ENCODE results near the gene R3HDM2. TPM values are rescaled to one million over a fixed set of nuclear protein-coding genes. Genes with fewer than 3 reads are reported as not detected.

Gene R3HDM2
- total RNA-seq = 30.2 TPM

DNA sequence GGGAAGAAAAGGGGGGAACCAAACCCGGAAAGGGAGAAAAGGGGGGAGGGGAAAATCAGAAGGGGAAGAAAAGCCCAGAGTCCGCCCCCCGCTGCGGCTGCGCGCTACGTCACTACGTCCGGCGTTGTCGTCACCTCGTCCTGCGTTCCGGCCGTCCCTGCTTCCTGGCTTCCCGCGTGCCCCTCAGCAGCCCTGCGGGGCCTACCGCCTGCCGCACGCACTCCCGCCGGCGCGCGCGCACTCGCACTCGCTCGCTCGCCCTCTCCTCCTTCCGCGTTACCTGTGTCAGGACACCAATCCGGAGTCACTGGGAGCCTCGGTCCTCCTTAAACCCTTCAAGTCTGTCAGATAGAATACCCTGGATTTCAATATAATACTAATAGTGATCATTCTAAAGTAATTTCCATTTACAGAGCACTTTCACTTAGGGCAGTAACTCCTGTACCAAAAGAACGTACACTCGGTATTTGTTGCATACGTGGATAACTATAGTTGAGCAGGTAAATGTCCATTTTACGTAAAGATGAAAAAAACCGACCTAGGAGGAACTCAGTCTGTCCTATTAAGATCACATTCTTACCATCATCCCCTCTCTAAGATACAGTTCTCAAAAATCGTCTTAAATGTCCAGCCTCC is at the start of gene R3HDM2:
Gene R3HDM2, minus strand, starts transcription at position 113 of the 636 bp plus-strand sequence. CDS start 120,615 bp downstream, outside the sequence.
- ATAC-seq = peak; percentile 99

DNA sequence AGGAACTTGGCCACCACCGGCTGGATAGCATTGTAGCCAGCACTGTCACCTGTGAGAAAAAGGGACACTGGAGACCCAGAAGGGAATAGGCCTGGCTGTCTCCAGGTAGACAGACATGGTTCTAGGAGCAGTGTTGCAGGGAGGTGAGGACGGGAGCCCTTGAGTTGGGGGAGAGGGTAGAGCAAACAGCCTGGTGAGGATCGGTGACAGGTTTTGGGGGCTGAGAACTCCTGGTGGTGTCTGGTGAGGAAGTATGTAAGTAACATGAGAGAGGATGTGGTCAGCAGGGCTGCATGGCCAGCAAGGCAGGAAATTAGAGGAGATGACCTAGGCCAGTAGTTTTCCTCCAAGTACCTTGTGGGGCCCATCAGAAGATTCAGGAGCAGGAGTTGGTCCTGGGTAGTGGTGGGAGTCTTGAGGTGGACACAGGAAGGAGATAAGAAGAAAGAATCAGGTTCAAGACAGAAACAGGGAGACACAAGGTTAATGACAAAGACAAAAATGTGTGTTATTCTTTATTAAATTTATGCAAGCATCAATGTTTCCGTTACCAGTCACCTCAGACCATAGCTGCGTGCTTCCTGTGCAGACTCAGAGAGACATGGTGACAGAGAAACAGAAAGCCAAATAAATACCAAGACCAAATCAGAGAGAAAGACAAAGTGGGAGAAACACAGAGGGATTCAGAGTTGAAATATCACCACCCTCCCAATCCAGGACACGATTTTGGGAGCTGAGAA is 48.7 kb upstream of the R3HDM2 start, which contains the start of gene ARHGAP9:
Gene ARHGAP9, minus strand, starts transcription at position 491 of the 740 bp plus-strand sequence. Its CDS starts 460 bp downstream, at position 31.
- peak; percentile 8 for ATAC-seq

DNA sequence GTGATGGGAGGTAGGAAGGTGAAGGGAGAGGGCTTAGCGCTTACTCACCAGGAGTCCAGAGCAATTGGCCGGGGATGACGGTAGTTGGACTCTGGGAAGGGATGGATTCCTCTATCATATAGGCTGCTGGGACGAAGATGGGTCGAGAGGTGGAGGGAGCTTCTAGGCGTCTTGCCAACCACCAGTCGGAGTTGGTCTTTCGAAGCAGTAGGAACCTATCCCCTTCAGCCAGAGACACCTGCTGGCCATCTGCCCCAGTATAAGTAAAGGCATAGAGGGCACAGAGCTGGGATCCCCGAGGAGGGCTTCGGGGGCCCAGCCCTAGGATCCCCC is 48.2 kb upstream of the R3HDM2 start:
- peak; percentile 2 for ATAC-seq

DNA sequence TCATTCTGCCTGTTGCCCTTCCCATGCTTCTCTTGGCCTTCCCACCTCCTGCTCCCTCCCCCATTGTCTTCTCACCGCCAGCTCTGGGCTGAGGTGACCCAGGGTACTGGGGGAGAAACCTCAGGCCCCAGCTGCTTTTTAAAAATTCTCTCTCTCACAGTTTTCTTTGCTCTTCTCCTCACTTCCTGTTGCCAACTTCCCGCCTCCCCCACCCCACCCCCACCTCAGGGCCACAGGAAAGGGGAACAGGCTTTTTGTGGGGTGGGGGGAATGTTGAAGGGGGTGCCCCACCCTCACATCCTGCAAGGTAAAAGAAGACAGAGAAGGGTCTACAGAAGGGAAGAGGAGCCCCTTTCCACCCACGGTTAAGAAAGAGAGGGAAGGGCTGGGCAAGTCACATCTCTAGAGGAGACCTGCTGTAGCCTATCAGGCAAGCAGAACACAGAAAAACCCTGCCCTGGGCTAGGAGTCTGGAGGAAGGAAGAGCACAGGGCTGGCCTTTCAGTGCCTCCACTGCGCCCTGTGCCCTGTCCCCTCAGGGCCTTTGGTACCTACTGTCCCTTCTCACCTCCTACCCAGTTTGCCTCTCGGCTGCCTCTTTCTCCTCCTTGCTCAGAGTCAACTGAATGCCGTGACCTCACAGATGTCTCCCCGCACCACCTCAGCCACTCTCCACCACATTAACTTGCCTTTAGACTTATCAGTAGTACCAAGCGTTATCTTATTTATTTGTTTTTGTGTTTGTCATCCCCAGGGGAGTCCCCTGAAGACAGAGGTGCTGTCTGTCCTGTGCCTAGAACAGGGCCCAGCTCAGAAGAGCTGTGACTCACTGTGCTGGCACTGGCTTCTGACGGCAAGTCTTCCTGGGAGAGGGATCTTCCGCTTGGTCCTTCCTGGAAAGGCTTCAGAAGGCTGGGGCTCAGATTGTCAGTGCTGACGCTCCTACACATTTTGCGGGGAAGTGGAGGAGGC is 47.2 kb upstream of the R3HDM2 start:
- ATAC-seq = peak; percentile 40

DNA sequence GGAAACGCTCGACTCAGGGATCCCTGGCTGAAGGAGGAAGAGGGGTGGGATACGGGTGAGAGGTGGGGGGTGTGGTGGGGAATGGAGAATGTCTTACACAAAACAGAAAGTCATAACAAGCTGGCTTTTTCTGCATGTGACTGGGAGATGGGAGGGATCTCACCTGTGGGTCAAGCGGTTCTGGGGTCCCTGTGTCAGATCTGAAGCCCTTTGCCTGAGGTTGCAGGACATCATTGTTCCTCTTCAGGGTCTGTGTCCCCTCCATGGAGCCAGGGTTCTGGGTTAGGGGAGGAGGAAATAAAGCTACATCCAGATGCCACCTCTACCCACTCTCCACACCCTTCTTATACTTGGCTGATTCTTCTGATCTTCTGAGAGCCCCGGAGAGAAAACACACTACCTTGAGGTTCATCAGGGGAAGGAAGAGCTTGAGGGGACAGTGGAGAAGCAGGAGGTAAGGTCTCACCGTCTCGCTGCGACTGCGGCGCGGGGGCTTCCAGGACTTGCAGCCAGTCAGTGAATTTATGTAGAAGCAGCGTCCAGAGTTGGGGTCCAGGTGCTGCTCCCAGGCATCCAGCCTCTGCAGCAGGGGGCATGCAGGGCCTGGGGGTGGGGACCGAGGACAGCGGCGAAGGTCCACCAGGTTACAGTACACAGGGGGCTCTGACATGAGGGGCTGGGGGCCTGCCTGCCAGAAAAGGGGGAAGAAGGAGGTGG is 46.3 kb upstream of the R3HDM2 start:
- no peak for ATAC-seq

DNA sequence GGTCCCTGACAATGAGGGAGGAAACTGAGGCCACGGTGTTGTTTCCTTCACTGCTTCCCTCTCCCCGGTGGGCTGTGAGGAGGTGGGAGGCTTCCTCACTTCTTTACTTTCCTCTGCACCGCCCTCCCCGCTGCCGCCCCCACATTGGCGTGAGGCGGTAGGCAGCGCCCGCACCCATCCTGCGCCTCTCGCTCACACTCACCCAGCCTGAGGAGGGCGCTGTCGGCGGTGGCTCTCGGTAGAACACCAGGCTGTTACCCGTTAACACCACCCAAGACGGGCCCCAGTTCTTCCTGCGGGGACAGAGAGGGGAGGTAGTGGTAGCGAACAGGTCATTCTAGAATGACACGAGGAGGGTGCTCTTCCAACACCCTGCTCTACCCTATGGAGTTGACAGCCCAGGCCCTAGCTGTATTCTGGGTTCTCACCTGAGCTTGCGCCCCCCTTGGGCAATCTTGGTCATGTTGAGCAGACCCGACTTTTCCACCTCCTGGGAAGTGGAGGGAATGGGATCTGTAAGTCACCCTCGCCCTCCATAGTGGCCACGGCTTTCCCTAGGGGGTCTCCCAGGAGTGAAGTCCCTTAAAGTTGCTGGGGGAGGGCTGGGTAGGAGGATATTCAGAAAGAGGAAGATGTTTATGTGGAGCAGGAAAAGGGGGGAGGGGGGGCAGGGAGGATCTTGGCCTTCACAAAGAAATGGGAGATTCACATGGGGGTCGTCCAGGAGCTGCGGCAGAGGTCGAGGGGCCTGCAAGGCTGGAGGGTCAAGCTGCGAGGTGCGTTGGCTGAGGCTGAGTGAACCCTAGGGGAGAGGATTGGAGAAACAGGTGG is 45.5 kb upstream of the R3HDM2 start:
- peak; percentile 3 for ATAC-seq

DNA sequence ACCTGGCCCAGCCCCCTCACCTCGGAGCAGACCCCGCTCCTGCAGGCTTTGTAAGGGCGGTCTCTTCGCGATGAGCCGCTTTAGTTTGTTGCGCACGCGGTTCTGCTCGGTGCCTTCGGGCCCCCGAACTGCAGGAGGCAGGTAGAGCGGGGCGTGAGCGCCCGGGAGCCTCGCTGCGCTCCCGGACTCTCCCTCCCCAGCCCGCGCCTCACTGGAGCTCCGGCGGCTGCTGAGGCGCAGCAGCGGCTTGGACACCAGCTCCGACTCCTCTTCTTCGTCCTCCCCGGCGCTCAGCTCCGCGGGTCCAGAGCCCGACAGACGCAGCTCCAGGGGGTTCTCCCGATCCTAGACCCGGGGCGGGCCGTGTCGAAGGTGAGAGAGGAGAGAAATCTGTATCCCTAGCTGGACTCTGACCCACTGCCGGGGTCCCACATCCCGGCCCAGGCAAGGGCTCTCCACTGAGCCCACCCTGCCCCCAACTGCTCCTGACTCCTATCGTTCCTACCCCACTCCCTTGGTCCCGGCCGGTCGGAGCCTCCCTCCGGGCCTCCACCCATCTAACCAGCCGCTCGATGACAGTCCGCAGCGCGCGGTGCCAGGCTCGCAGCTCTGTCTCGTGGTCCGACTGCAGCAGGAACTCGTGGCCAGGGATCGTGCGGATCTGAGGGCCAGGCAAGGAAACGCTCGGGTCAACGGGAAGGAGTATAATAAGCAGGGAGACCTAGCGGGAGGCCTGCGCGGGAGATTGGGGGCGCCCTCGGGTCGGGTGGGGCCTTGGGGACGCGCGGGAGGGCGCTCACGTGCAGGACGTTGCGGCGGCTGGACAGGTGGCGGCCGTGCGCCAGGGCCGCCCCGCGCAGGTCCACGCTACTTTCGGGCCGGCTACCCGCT is 44.7 kb upstream of the R3HDM2 start:
- no peak for ATAC-seq

DNA sequence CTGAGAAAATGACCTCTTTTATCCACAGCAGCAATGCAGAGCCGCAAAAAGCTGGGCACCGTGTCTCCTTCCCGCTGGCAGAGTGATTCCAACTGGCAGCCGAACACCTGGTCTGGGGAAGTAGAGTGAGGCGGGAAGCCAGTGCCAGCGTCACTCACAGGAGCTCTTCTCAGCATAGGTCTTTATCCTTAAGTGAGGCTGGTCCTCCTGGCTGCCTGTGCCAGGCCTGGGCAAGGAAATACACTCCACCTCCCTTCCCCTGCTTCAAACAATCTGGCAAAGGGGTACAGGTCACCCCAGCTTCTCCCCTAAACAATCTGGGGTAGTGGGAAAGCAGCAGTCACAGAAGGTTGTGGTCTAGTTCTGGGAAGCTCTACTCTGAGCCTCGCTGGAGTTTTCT is 44.0 kb upstream of the R3HDM2 start:
- ATAC-seq = no peak

DNA sequence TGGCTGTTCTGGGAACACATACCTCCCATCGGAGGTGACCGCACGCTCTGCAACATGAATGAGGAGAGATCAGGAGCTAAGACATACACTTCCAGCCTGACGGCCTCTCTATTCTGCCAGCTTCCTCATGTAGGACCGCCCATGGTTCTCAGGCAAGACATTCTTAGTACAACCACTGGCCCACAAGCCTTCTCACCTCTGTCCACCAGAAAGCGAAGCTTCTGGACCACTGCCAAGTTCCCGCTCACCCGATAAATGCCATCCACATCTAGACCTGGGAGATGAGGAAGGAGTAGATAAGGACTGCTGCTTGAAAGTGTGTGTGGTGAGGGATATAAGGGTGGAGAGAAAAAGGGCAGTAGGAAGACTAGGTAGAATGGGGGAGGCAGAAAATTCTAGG is 43.6 kb upstream of the R3HDM2 start:
- ATAC-seq = no peak

DNA sequence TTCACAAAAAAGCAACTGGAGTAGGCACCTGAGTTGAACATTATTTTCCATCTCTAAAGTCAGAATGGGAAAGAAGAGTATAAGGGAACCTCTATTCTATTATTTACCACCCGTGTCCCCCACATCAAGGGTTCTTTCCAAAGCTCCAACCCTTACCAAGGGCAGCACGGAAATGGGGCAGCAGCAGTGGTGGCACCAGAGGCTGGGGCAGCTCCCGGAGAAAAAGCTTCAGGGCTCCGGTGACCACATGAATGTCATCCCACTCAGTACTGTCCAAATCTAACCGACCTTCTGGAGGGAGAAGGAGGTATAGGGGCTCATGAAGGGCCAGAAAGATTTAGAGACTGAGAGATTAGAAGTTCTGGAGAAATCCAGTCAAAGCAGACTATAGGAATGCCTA is 43.0 kb upstream of the R3HDM2 start:
- ATAC-seq = no peak

DNA sequence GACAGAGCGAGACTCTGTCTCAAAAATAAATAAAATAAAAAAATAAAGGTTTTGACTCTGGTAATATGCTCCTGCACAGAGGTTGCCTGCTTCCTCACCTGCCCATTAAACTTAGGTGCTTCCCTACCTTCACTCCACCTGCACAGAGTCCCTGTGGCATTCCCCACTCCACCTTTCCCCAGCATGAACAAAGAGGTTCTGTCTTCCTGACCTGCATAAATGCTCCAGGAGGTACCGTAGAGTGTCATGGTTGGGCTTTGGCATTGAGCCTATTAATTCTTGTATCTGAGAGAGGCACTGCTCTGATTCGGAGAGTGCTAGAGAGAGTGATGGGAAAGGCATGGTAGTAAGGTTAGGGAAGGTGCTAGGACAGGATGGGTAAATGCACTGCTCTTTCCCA is 42.5 kb upstream of the R3HDM2 start:
- no peak for ATAC-seq

DNA sequence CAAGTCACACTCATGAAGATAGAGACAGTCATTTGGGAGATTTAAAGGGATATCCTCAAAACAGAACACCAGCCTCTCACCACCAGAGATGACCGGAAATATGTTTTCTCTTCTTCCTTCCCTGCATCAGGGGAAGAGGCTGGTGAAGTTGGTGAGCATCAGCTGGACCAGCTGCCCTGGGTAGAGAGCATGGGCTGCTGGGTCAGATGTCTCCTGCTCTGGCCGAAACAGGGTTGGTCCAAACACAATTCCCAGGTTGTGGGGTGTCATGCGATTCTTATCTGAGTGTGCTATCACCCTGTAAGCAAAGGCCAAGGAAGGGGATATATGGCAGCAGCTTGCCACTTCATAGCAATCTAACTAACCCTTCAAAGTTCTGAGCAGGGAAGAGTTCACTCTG is 41.5 kb upstream of the R3HDM2 start:
- no peak for ATAC-seq

DNA sequence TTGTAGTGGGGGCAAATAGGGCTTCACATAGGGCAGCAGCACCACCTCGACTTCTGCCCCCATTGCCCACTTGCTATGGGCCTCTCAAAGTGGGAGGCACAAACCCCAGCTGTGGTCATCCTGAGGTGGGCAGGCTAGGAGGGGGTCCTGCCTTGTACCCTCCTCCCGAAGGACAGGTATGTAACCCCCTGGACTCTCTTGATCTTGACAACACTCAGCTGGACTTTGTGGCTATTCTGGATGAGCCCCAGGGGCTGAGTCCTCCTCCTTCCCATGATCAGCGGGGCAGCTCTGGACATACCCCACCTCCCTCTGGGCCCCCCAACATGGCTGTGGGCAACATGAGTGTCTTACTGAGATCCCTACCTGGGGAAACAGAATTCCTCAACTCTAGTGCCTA is 40.8 kb upstream of the R3HDM2 start:
- no peak for ATAC-seq

DNA sequence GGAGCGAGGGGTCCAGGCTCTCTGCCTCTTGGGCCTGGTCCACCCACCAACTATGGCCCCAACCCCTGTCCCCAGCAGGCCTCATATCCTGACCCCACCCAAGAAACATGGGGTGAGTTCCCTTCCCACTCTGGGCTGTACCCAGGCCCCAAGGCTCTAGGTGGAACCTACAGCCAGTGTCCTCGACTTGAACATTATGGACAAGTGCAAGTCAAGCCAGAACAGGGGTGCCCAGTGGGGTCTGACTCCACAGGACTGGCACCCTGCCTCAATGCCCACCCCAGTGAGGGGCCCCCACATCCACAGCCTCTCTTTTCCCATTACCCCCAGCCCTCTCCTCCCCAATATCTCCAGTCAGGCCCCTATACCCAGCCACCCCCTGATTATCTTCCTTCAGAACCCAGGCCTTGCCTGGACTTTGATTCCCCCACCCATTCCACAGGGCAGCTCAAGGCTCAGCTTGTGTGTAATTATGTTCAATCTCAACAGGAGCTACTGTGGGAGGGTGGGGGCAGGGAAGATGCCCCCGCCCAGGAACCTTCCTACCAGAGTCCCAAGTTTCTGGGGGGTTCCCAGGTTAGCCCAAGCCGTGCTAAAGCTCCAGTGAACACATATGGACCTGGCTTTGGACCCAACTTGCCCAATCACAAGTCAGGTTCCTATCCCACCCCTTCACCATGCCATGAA is 40.3 kb upstream of the R3HDM2 start:
- no peak for ATAC-seq

DNA sequence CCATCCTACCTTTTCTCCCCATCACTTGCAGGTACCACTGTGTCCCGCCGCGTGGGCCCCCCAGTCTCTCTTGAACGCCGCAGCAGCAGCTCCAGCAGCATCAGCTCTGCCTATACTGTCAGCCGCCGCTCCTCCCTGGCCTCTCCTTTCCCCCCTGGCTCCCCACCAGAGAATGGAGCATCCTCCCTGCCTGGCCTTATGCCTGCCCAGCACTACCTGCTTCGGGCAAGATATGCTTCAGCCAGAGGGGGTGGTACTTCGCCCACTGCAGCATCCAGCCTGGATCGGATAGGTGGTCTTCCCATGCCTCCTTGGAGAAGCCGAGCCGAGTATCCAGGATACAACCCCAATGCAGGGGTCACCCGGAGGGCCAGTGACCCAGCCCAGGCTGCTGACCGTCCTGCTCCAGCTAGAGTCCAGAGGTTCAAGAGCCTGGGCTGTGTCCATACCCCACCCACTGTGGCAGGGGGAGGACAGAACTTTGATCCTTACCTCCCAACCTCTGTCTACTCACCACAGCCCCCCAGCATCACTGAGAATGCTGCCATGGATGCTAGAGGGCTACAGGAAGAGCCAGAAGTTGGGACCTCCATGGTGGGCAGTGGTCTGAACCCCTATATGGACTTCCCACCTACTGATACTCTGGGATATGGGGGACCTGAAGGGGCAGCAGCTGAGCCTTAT is 39.6 kb upstream of the R3HDM2 start:
- no peak for ATAC-seq

DNA sequence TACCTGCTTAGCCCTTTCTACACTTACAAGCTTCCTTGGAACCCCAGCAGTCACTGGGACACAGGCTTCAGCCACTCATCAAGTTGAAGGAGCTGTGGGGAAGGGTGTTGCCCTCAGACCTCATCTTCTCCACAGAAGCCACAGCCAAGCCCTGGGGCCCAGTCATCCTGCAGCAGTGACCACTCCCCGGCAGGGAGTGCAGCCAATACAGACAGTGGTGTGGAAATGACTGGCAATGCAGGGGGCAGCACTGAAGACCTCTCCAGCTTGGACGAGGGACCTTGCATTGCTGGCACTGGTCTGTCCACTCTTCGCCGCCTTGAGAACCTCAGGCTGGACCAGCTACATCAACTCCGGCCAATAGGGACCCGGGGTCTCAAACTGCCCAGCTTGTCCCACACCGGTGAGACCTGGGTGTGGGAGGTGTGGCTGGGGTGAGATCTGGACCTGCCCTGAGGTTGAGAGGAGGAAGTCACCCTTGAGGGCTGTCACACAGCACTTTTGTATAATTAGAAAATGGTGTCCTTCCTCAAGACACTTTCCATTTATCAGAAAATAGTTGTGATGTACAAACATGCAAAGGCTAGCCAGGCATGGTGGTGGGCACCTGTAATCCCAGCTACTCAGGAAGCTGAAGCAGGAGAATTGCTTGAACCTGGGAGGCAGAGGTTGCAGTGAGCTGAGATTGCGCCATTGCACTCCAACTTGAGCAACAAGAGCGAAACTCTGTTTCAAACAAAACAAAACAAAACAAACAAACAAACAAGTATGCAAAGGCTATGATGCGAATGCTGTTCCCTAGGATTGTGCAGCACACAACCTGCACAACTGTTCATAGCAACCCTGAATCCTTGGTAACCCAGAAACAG is 38.7 kb upstream of the R3HDM2 start:
- ATAC-seq = no peak

DNA sequence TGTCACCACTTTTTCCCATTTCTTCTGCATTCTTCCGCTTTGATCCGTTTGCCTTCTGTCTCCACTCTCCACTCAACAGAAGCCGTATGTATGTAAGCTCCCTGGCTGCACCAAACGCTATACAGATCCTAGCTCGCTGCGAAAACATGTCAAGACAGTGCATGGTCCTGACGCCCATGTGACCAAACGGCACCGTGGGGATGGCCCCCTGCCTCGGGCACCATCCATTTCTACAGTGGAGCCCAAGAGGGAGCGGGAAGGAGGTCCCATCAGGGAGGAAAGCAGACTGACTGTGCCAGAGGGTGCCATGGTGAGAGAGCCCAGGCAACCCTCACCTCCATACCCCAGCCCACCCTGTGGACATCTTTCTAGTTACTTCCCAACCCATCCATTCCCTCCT is 37.1 kb upstream of the R3HDM2 start:
- ATAC-seq = no peak

DNA sequence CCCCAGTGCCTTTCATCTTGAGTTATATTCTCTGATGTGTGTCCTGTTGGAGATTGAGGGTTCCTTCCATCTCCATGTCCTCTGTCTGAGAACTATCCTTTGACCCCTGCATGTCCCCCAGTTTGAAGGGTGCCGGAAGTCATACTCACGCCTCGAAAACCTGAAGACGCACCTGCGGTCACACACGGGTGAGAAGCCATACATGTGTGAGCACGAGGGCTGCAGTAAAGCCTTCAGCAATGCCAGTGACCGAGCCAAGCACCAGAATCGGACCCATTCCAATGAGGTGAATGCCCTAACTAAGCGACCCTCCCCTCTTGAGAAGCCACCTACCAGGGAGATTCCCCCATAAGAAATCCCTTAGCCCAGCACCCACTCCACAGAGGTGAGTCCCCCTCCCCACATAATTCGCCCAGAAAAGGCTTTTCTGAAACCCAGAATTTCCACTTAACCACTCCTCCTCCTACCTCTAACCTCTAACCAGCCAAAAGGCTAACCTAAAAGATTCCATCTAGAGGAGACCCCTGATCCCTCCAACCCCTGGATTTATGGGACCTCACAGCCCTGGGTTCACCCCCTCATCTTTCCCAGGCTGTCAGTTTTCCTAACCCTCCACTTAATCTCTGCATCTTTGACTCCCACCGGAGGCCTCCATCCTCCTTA is 36.5 kb upstream of the R3HDM2 start:
- no peak for ATAC-seq
